Measurements from ENCODE around the gene PAX8. TPM values are rescaled to one million over a fixed set of nuclear protein-coding genes. Genes with fewer than 3 reads are reported as not detected.

The PAX8 gene
- total RNA-seq, 1 donor: 0.09 TPM

DNA sequence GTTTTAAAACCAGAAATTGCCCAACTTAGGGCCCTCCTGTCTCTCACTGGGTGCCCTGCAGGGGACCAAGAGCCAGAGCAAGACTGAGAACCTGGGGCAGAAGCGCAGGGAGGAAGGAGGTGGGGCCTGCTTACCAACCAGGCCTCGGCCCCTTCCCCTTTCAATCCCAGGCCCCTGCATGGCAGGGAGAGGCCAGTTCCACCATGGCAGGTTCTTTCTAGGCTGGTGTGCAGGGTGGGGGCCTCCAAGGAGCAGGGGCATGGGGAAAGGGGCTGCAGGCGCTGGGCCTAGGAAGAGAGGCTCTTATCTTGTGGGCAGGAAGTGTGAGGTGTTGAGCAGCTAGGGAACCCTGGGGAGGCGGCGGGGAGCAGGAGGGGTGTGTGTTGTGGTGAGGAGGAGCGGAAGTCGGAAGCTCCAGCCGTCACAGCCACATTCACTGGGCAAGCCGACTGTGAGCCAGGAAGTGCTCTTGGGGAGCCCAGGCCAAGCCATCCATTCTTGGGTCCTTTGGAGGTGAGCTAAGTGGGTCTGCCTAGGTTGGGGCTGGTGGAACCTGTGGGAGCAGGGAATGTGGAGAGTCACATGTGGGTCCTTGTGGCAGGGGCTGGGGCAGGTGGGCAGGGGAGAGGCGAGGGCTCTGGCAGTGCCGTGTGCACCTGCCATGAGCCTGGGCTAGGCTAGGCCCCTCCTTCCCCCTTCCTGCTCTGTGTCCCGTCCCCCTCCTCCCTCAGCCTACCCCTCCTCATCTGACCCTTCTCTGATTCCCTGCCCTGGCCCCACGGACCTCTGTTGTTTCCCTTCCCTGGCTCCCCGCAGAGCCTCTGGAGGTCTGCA is 105.0 kb downstream of the PAX8 start, which contains the start of gene PSD4:
PSD4 (plus strand) TSS at position 430 of the 834 bp plus-strand sequence. CDS start 8,486 bp downstream, outside the sequence.
- no peak within 1 kb of the TSS for H3K4me3 ChIP-seq (ENCODE audit: low read depth, low read length)
- TF ChIP-seq, protein P1, sequence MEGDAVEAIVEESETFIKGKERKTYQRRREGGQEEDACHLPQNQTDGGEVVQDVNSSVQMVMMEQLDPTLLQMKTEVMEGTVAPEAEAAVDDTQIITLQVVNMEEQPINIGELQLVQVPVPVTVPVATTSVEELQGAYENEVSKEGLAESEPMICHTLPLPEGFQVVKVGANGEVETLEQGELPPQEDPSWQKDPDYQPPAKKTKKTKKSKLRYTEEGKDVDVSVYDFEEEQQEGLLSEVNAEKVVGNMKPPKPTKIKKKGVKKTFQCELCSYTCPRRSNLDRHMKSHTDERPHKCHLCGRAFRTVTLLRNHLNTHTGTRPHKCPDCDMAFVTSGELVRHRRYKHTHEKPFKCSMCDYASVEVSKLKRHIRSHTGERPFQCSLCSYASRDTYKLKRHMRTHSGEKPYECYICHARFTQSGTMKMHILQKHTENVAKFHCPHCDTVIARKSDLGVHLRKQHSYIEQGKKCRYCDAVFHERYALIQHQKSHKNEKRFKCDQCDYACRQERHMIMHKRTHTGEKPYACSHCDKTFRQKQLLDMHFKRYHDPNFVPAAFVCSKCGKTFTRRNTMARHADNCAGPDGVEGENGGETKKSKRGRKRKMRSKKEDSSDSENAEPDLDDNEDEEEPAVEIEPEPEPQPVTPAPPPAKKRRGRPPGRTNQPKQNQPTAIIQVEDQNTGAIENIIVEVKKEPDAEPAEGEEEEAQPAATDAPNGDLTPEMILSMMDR (IDR thresholded peaks at IDR 0.05; ENCODE audit: insufficient read depth, low read length): no peak
- DNase-seq (ENCODE audit: low read depth): no peak

DNA sequence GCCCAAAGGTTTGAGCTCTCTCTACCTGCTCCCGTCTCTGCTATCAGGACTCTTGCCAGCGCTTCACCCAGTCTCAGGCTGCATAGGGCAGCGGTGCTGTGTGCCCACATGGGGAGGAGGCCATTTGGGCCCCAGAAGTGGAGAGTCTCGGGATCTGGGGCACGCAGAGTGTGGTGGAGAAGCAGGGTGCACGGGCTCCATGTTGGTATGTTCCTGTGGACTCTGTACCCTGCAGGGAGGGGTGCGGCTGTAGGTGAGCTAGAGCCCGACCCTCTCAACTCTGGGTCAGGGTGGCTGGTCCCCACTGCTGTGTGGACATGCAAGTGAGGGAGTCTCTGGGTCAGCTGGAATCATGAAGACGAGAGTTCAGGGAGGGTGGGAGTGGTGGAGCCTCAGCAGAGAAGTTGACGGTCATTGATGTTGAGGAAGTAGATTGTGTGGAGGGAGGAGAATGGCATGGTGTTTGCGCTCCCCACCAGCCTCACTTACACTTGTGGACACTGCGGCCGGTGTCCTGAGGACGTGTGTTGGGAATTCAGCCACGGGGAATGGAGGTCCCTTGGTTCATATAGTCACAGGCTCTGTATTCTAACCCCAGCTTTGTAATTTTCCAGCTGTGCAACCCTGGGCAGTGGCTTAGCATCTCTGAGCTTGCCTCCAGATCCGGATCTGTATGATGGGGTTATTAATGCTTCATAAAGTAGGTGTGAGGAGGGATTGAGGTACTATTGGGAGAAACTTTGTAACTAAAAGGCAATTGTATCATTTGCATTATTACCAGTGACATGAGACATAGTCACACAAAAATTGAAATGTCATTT is 105.8 kb downstream of the PAX8 start:
- DNase-seq (ENCODE audit: low read depth): no peak
- TF ChIP-seq, protein P1 (IDR thresholded peaks at IDR 0.05; ENCODE audit: insufficient read depth, low read length): no peak
- H3K4me3 ChIP-seq (ENCODE audit: low read depth, low read length): no peak overlapping the region

DNA sequence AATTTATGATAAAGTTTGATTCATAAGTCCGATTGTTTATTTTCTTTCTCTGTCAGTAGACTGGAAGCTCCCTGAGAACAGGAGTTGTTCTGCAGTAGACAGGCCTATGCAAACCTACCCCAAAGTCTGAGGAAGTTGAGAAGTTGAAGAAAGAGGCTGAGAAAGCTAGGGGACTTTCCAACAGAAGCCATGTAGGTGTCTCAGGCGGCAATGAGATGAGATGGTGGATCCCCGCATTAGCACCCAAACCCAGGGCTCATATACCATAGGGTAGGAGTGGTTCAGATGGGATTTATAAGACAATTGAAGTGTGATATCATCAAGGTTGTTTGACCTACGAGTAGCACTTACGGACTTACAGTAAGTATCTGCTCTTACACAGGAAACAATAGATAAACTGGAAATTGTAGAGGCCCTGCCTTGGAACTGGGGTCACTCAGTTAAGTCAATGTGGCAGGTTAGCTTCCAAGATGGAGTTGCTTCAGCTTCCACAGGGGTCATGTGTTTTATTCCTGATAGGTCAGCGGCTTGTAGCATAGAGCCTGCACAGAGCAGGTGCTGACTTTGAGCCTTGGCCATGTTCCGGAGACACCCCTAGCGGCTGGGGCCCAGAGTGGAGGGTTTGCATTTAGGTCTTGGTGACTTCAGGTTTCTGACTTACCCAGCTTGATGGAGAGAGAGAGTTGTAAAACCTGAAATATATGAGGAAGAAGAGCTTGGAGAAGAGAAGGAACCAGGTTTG is 107.2 kb downstream of the PAX8 start:
- no peak for DNase-seq (ENCODE audit: low read depth)
- TF ChIP-seq, protein P1 (IDR thresholded peaks at IDR 0.05; ENCODE audit: insufficient read depth, low read length): no peak

DNA sequence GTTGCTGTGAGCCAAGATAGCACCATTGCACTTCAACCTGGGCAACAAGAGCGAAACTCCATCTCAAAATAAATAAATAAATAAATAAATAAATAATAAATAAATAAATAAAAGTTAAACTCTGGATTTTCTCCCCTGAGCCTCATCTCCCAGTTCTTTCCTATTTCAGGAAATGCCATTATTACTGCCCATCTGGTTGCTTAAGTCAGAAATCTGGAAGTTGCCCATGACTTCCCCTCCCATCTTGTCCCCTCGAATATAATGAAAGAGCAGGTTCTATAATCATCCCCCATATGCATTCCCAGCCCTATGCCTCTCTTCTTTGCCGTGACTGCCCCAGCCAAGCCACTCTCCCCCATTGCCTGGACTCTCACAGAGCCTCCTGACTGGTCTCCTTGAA is 109.1 kb downstream of the PAX8 start:
- H3K4me3 ChIP-seq (ENCODE audit: low read depth, low read length): no peak overlapping the region
- no peak for DNase-seq (ENCODE audit: low read depth)
- TF ChIP-seq, protein P1 (IDR thresholded peaks at IDR 0.05; ENCODE audit: insufficient read depth, low read length): no peak

More for the DNA sequence above, 107.2 kb downstream of the PAX8 start:
- H3K4me3 ChIP-seq (ENCODE audit: low read depth, low read length): no peak overlapping the region

DNA sequence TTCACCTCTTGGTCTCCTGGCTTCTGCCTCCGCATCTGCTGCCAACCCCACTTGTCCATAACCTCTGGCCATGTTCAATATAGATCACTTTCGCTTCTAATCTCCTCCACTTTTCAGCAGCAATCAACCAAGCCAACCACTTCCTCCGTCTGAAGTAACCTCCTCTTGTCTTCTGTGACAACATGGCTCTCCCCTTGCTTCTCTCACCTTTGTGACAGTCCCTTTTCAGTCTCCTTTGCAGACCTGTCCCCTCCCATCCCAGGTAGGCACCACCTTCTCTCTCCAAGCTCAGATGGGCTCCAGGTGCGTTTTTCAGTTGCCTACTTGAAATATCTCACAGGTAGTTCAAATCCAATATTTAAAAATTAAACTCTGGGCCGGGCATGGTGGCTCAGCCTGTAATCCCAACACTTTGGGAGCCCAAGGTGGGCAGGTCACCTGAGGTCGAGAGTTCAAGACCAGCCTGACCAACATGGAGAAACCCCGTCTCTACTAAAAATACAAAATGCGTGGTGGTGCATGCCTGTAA is 109.7 kb downstream of the PAX8 start:
- no peak overlapping the region for H3K4me3 ChIP-seq (ENCODE audit: low read depth, low read length)
- TF ChIP-seq, protein P1 (IDR thresholded peaks at IDR 0.05; ENCODE audit: insufficient read depth, low read length): no peak
- DNase-seq (ENCODE audit: low read depth): no peak

DNA sequence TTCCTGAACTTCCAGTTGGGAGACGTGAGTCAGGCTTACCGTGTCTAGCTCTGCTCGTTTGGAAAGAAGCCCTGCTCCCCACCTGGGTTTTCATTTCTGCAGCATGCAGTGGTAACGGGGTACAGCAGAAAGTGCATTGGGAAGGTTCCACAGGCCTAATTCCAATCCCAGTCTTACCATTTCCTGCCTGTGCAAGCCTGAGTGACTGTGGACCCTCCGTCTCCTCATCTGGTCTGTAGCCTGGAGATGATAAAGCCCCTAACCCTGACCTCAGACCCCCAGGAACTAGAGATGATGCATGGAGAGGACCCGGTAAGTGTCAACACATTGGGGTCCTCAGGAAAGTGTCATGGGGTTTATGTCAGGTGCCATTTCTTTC is 110.8 kb downstream of the PAX8 start:
- H3K4me3 ChIP-seq (ENCODE audit: low read depth, low read length): no peak overlapping the region
- TF ChIP-seq, protein P1 (IDR thresholded peaks at IDR 0.05; ENCODE audit: insufficient read depth, low read length): no peak
- DNase-seq (ENCODE audit: low read depth): no peak

Data from fibroblast of the aortic adventitia (primary cell).